ENCODE data around the gene MAPK10. TPM values are rescaled to one million over a fixed set of nuclear protein-coding genes. Genes with fewer than 3 reads are reported as not detected.
"Not testable (repeated sequence)": the region's sequence is repeated elsewhere in the genome, so short reads cannot be mapped to it uniquely, and the experiment has no call there.

The MAPK10 gene
- total RNA-seq, 2 experiments from 2014 or later: not detected

DNA sequence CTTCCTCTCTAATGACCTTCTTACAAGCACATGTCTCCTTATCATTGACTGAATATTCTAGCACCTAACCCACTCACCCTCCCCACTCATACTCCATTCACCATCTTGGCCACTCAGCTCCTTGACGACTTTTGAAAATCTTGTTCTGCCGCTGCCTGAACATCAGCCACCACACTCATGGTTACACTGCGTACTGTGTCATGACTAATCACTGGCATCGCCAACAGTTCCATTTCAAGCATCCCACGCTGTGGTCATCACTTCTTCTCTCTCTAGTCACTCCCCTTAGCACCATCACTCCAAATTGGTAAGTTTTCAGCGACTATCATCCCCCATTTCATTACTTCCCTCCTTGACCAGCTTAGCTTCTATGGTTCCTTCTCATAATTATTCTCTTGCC lies 352.8 kb downstream of the MAPK10 start:
- ChIA-PET POLR2A (no interaction called here), CTCF (no interaction called here)

DNA sequence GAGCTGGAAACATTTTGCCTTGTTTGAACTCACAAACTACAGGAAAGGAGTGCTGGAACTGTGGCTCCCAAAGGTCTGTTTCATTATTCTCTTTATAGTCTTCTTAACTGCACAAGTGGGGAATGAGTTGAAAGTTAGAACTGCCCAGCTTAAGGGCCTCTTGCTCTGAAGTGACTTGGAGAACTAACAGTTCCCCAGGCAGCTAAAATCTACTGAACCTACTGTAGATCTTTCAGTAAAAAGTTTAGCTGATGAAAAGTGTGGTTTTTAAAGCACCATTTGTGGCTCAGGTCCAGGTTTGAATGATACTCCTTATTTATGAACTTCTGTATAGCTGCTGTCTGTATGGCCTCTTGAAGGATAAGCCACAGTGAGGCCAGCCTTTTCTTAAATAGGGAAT lies 353.8 kb downstream of the MAPK10 start:
- ChIA-PET CTCF (no interaction called here), POLR2A (no interaction called here)

DNA sequence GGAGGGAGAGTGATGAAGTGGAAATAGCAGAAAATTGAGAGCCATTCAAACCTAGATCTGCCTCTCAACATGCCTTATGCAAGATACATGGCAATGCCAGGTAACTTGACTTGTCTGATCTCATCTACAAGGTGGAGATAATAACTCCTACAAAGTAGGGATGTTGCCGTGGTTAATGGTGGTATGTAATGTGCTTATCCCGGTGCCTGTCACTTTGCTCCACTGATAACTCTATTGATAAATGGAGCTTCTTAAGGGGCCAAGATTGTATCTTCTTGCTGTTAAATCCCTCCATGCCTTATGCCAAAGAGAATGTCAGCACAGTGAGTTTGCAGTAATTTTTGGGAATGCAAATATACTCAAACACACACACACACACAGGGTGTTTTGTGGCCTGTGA lies 355.8 kb downstream of the MAPK10 start:
- POLR2A ChIA-PET: no interaction called here

DNA sequence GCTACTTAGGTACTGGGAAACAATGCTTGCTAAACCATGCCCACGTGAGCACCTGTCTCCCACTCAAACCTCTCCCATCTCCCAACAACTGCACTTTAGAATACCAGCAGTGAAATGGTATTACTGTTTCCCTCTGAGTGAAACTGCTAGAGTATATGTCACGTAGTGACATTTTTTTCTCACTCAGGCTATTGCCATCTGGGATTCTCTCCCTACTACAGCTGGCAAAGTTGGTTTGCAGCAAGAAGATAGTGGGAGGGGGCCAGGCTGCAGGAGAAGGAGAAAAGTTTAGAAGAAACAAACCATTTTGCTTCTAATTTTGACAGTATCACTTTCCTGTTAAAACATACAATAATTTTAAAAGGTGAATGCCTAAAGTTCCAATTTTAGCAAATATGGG lies 358.3 kb downstream of the MAPK10 start:
- ChIA-PET POLR2A (no interaction called here), CTCF (no interaction called here)

More for the DNA sequence above, 355.8 kb downstream of the MAPK10 start:
- CTCF ChIA-PET: no interaction called here

DNA sequence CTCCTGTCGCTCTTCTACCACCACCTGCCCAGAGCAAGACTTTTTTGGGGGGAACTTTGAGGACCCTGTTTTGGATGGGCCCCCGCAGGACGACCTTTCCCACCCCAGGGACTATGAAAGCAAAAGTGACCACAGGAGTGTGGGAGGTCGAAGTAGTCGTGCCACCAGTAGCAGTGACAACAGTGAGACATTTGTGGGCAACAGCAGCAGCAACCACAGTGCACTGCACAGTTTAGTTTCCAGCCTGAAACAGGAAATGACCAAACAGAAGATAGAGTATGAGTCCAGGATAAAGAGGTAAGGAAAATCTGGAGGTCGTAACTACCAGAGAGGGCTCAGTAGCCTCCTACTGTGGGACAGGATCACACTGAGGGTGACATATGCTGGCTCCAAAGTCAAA lies 364.5 kb downstream of the MAPK10 start:
- ChIA-PET CTCF (no interaction called here), POLR2A (no interaction called here)

DNA sequence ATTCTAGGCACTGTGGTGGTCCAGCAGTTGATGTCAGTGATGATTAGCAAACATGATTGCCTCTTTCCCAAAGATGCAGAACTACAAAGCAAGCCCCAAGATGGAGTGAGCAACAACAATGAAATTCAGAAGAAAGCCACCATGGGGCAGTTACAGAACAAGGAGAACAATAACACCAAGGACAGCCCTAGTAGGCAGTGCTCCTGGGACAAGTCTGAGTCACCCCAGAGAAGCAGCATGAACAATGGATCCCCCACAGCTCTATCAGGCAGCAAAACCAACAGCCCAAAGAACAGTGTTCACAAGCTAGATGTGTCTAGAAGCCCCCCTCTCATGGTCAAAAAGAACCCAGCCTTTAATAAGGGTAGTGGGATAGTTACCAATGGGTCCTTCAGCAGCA lies 365.3 kb downstream of the MAPK10 start:
- POLR2A ChIA-PET: no interaction called here
- CTCF ChIA-PET: no interaction called here

DNA sequence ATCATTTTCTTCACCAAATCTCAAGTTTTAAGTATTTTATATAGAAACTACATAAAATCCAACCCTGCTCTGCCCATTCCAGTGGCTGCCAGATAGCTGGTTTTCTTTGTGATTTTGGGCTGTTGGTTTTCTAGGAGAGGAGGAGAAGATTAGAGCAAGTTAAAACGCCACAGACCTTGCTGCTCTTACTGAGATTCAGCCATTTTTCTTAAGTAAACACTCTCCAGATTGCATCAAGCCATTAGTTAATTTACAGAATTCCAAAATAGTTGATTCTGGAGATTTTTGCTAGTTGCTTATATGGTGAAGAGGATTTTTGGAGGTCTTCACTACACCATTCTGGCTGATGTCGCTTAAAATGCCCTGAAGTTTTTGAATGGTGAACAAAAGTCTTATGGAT lies 366.2 kb downstream of the MAPK10 start:
- CTCF ChIA-PET: no interaction called here
- POLR2A ChIA-PET: no interaction called here

DNA sequence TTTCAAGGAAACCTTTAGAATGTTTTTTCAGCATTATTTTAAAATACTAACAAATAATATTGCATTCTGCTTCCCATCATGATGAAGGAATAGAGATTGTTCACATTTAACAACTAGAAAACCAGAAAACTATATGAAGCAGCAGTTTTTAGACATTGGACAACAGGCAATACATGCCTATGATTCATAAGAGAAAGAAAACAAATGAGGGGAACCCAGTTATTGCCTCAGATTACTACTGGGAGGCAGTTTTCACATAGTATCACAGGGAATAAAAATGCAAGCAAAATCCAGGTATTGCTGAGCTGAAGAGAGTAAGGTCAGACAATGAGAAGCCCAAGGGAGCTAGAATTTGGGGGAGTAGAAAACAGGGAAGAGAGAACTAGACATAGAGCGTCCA lies 373.6 kb downstream of the MAPK10 start:
- ChIA-PET CTCF (no interaction called here), POLR2A (no interaction called here)

DNA sequence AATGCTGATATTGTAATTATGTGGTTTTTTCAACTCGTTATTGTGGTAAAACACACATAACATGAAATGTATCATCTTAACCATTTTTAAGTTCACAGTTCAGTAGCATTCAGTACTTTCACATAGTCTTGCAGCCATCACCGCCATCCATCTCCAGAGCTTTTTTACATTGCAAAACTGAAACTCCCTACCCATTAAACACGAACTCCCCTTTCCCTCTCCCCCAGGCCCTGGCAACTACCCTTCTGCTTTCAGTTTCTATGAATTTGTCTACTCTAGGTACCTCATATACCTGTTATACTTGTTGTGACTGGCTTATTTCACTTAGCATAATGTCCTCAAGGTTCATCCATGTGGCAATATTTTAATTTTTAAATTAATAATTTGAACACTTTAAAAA lies 380.6 kb downstream of the MAPK10 start:
- ChIA-PET CTCF (no interaction called here), POLR2A (no interaction called here)

DNA sequence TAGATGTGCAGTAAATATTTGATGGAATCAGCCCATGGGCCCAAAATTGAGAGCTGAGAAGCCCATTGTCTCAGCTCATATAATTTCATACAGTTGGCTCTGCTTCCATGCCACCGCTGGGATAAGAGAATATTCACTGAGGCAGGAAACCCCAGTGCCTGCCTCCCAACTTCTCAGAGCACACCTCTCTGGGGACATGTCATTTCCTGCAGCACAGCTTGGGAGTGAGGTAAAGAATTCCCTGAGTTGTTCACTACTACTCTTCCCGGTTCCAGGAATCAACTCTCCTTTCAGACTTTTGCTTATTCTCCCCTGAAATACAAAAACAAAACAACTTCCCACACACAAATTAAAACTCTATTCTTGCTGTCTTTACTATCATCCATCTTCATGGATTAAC lies 389.3 kb downstream of the MAPK10 start:
- POLR2A ChIA-PET: no interaction called here
- CTCF ChIA-PET: no interaction called here

DNA sequence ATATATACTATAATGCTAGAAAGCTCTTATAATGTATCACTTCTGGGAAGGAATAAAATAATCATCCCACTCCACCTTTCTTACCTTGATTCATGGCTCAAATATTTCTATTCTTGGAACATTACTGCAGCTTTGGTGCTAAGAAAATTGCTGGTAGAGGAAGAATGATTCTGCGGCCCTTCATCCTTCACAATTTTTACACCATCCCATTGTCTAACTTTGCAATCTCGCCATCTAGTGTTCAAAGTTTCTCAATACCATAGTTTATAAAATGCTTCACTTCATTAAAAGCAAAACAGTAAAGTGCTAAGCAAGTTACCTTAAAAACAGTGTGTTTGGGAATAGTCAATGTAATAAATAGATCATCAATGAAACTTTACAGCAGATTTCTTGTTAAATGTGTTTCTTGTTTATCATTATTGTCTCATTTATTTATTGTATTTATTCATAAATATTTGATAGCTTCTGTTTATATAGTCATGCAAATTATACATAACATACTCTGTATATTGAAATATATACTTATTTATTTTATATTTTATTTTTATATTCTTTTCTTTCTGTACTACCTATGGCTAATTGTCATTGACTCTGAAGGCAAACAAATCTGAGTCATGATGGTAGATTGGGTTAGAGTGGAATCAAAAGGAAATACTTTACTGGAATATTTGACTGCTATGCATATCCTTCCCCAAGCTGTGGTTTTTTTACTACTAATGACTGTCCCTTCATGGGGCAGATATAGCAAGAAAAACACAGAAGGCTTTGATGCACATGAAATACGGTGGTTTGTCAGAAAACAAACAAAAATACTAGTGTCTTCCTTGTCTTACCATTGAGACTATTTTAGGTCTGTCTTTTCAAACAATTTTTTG lies 390.7 kb downstream of the MAPK10 start:
- CTCF ChIA-PET: no interaction called here
- POLR2A ChIA-PET: no interaction called here

DNA sequence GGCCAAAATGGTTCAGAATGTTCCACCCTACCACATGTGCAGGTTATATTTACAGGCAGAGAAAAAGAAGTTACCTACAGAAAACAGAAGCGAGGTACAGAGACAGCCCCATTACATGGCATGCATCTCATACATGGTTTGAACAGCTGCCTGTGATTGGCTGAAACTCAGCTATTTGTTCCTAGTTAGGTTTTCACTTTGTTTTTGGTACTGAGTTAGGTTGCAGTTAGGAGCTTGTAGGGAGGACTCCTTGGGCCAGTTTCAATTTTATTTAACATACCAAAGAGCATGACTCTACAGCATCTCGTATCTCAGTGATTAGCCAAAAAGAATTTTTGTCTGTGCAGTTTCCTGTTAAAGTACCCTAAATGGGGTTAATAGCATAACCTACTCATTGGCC lies 392.0 kb downstream of the MAPK10 start:
- ChIA-PET CTCF (no interaction called here), POLR2A (no interaction called here)

DNA sequence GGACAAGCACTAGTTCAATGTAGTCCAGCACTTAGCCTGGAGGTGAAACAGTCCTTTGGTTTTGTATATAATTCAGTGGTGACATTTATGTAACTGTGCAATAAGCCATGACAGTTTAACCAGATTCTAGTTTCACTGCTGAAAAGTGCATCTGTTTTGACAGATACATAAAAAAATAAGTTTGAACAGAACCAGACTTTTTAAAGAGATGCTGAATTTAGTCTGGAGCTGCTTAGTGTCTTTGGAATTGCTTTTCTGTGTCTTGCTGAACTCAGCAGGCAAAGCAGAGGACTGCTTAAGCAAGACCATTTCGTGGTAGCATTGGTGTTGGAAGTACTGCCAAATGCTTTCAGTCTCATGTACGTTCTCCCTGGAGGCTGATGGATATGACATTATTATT lies 393.5 kb downstream of the MAPK10 start:
- ChIA-PET POLR2A (no interaction called here), CTCF (no interaction called here)

DNA sequence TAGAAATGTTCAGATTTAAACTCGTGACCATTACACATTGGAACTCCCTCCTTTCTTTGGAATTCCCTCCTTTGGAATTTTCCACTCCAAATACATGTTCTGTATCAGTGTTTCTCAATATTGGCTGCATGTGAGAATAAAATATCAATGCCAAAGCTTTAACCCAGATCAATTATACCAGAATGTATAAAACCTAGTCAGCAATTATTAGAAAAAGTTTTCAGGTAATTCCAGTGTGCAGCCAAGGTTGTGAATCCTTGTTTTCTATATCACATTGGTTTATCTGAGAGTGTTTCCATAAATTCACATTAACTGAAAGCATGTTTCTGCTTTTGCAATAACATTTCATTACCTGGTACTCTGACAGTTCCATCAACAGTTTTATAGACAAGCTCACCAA lies 394.3 kb downstream of the MAPK10 start:
- POLR2A ChIA-PET: no interaction called here
- CTCF ChIA-PET: no interaction called here

DNA sequence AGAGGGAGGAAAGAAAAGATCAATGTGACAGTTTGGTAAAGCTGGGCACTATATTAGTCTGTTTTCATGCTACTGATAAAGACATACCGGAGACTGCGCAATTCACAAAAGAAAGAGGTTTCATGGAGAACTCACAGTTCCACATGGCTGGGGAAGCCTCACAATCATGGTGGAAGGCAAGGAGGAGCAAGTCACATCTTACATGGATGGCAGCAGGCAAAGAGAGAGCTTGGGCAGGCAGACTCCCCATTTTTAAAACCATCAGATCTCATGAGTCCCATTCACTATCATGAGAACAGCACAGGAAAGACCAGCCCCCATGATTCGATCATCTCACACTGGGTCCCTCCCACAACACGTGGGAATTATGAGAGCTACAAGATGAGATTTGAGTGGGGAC lies 394.8 kb downstream of the MAPK10 start:
- POLR2A ChIA-PET, CTCF ChIA-PET: not testable (repeated sequence)

DNA sequence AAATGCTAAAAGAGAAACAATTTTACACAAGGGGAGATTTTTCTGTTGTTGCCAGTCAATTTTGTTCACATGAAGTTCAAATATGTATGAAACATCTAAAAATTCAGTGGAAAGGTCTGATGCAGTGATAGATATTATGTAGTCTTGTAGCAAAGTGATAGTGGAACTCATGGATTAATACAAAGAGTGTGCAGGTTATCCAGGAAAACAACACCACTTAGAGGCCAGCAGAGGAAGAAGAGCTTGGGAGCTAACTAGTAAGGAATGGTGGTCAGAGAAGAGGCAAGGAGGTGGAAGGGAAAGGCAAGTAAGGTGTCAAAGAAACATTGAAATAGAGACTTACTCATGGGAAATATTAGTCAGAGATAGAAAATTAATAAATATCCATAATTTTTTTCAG lies 395.6 kb downstream of the MAPK10 start:
- CTCF ChIA-PET: no interaction called here
- POLR2A ChIA-PET: no interaction called here

DNA sequence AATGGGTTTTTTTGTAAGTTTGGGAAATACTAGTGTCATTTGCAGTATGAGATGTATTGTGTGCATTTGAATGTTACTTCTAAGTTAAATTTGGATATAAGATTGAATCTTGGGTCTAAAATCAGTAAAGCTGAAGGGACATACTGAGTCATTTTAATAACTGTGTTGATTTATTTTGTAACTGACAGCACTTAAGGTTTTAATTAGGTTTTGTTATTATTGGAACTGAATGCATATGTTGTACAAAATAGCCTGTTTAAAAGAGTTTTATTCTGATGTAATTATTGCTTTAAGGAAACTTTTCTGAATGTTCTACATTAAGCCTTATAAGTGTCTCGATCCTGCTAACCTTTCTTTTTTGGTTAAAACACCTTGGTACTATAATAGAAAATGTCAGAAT lies 396.6 kb downstream of the MAPK10 start:
- CTCF ChIA-PET: no interaction called here
- POLR2A ChIA-PET: no interaction called here

DNA sequence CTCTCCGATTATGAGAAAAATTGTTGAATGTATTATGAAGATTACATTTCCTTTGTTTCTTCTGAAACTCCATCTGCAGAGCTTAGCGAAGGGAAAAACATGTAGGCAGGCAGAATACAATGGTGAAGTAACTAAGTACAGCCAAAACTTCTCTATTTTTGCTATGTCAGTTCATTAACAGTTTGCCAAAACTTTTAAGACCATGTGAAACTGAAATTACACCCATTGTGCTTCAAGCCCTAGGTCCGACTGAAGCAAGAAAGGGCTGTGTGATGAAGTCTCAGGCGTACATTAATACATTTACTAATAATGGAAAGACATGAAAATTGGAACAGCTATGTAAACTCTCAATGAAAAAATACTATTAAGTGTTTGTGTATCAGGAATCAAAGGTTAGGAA lies 398.0 kb downstream of the MAPK10 start:
- POLR2A ChIA-PET: no interaction called here
- CTCF ChIA-PET: no interaction called here

DNA sequence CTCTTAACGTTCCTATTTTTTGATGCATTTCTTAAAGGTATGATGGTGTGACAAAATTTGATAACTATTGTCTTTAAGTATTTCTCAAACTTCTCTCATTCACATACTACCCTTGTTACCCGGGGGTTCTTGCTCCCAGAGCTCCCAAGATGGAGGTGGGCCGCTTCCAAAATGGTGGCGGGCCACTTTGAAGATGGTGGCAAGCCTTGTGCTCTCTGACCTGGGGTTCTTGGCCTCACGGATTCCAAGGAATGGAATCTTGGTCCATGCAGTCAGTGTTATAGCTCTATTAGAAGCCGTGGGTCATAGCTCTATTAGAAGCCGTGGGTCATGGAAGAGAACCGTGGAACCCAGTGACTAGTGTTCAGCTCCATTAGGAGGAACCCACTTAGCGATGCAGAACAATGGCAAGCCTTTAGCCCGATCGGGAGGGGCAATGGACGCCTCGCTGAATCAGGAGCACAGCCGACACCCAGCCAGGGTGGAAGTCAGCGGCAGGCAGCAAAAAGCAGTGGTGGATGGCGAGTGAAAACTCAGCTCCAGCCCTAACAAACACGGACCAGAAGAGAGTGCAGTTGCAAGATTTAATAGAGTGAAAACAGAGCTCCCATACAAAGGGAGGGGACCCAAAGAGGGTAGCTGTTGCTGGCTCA lies 403.4 kb downstream of the MAPK10 start:
- POLR2A ChIA-PET: no interaction called here
- CTCF ChIA-PET: no interaction called here

DNA sequence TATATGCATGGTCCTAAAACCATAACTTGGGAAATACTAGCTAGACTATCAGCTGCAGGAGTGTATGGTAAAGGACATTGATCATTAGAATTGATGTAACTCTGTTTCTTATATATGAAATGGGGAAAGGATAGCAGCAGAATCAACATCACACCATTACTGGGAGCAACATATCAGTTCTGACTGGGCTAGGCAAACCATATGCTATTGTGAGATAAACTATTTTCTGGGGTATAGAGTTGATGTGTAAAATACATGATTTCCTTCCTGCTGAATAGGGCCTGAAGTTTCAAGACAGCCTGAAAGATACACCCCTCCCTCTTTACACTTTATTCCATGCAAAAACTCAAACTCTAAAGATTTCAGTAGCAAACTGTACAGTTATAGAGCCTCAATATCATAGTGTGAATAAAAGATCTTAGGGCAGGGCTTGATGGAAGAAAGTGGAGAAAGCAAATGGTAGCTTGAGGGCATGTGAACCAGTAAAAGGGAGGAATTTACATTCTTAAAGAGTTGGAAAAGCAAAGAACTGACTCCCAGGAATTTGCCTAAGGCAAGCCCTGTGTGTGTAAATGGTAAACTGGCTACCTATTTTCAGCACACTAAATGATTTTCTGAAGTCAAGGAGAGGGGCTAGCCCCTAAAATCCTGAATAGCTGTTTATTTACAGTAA lies 404.1 kb downstream of the MAPK10 start:
- POLR2A ChIA-PET: no interaction called here
- CTCF ChIA-PET: no interaction called here

DNA sequence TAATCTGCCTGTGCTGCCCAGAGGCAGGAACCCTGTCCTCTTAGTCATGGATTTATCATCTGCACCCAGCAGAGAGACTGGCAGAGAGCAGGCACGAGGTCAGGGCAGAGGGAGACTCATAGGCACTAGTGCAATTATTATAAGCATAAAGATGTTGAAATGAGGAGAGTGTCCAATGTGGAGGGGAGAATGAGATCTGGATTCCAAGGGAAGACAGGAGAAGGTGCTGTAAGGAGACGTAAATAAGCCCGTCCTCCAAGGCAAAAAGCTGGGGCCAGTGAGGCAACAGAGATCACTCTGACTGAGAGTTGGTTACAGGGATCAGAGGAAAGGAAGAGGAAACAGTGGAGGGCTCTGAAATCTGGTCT lies 406.2 kb downstream of the MAPK10 start:
- ChIA-PET CTCF (no interaction called here), POLR2A (no interaction called here)

Measured in activated CD8-positive, alpha-beta memory T cell treated with anti-CD3 and anti-CD28 coated beads for 36 hours (primary cell).